H1 (cell line): ENCODE results near the gene SPAG4. TPM values are rescaled to one million over a fixed set of nuclear protein-coding genes. Genes with fewer than 3 reads are reported as not detected.

Experiments
- CTCF ChIA-PET: fragments of 300-600 bp; sonication (Branson Sonifier 250); formaldehyde crosslinking; loops from one replicate; lab custom pipeline; 2021; ENCODE audit not compliant: partially characterized antibody; lab: Charles Lee
- POLR2A ChIA-PET: fragments of 300-600 bp; sonication (Branson Sonifier 250); formaldehyde crosslinking; loops from one replicate; lab custom pipeline; 2021; ENCODE audit warnings: inconsistent platforms; ENCODE audit not compliant: partially characterized antibody; lab: Charles Lee
- DNase-seq, 2 experiments: peaks; one replicate each; pipeline versions ENCODE4 v3.0.0 to v3.0.0-alpha.2; 2010 to 2022; ENCODE audit warnings: low spot score in 2 of 2, low read depth in 1 of 2, mixed read lengths in 1 of 2
- FAIRE-seq: peaks from 2 replicates; lab custom pipeline; 2011; peaks lifted over from hg19 to GRCh38; lab: Jason Lieb, UNC
- H2AFZ ChIP-seq: 2 replicates; pipeline ENCODE4 v1.8.1; 2012; ENCODE audit warnings: low read length, inconsistent platforms
- H2AK5ac ChIP-seq: 2 replicates; pipeline ENCODE4 v1.6.1; 2013; ENCODE audit warnings: low read depth, low read length
- H2BK120ac ChIP-seq: replicated peaks from 2 replicates; pipeline ENCODE3; 2013; ENCODE audit warnings: low read depth, low read length, inconsistent platforms
- H2BK12ac ChIP-seq: 2 replicates; pipeline ENCODE4 v1.6.1; 2013; ENCODE audit warnings: low read depth, low read length
- H2BK15ac ChIP-seq: 2 replicates; pipeline ENCODE4 v1.6.1; 2013; ENCODE audit warnings: low read length
- H2BK20ac ChIP-seq: 2 replicates; pipeline ENCODE4 v1.6.1; 2013; ENCODE audit warnings: low read length
- H2BK5ac ChIP-seq: 2 replicates; pipeline ENCODE4 v1.6.1; 2013; ENCODE audit warnings: low read depth, low read length
- H3K14ac ChIP-seq: 2 replicates; pipeline ENCODE4 v1.6.1; 2013; ENCODE audit warnings: inconsistent platforms; ENCODE audit not compliant: insufficient read length
- H3K18ac ChIP-seq: 2 replicates; pipeline ENCODE4 v1.6.1; 2013; ENCODE audit warnings: low read length; ENCODE audit errors: extremely low read depth
- H3K23ac ChIP-seq: 2 replicates; pipeline ENCODE4 v1.6.1; 2013; ENCODE audit warnings: inconsistent platforms; ENCODE audit not compliant: insufficient read length
- H3K23me2 ChIP-seq: 2 replicates; pipeline ENCODE4 v1.6.1; 2013; ENCODE audit warnings: low read depth, low read length
- H3K27ac ChIP-seq: 2 replicates; pipeline ENCODE4 v1.6.1; 2011; ENCODE audit warnings: low read depth, low read length, inconsistent platforms
- H3K27me3 ChIP-seq, 4 experiments: replicated peaks in 1 of 4; 1 replicate in 1 of 4; 2 replicates in 3 of 4; pipeline versions ENCODE4 v1.6.1 to v1.8.1; 2011 to 2013; ENCODE audit warnings: low read length in 3 of 4, mild to moderate bottlenecking in 3 of 4, inconsistent platforms in 2 of 4, mixed read lengths in 2 of 4, moderate library complexity in 1 of 4; ENCODE audit not compliant: control insufficient read depth in 3 of 4, insufficient read depth in 3 of 4; ENCODE audit errors: extremely low read depth in 1 of 4
- H3K36me3 ChIP-seq, 4 experiments: 2 replicates each; pipeline versions ENCODE4 v1.6.1 to v1.8.1; 2011 to 2013; ENCODE audit warnings: mild to moderate bottlenecking in 4 of 4, low read length in 3 of 4, moderate library complexity in 2 of 4, control low read depth in 1 of 4, inconsistent platforms in 1 of 4; ENCODE audit not compliant: insufficient read depth in 4 of 4, control insufficient read depth in 2 of 4
- H3K4ac ChIP-seq: replicated peaks from 2 replicates; pipeline ENCODE3; 2013; ENCODE audit warnings: low read length, low read depth, mixed read lengths, inconsistent platforms; ENCODE audit not compliant: insufficient read length
- H3K4me1 ChIP-seq, 4 experiments: replicated peaks in 1 of 4; 1 replicate in 1 of 4; 2 replicates in 3 of 4; pipeline versions ENCODE4 v1.6.1 to v1.8.1; 2011 to 2013; ENCODE audit warnings: low read length in 3 of 4, inconsistent platforms in 2 of 4, mixed read lengths in 1 of 4; ENCODE audit not compliant: insufficient read depth in 4 of 4, control insufficient read depth in 3 of 4
- H3K4me2 ChIP-seq, 2 experiments: 2 replicates each; pipeline versions ENCODE4 v1.6.1 to v1.8.1; 2011 to 2013; ENCODE audit warnings: low read depth in 2 of 2, low read length in 2 of 2, control low read depth in 1 of 2, inconsistent platforms in 1 of 2, mild to moderate bottlenecking in 1 of 2; ENCODE audit not compliant: insufficient read depth in 1 of 2
- H3K4me3 ChIP-seq, 4 experiments: fragments of 200-600, 300-600 bp in 1 of 4; sonication (generic), shearing (Covaris generic), sonication (Bioruptor Twin) in 1 of 4; 2 replicates each; pipeline versions ENCODE4 v1.5.1 to v1.8.1; 2011 to 2016; ENCODE audit warnings: low read length in 4 of 4, low read depth in 3 of 4, control low read depth in 2 of 4, inconsistent platforms in 2 of 4, mild to moderate bottlenecking in 2 of 4, mixed read lengths in 1 of 4, moderate library complexity in 1 of 4; ENCODE audit not compliant: insufficient read depth in 2 of 4; ENCODE audit errors: extremely low read depth in 1 of 4
- H3K56ac ChIP-seq: replicated peaks from 2 replicates; pipeline ENCODE3; 2013; ENCODE audit warnings: low read depth, mild to moderate bottlenecking, mixed read lengths, low read length, inconsistent platforms; ENCODE audit not compliant: insufficient read length
- H3K79me1 ChIP-seq: 2 replicates; pipeline ENCODE4 v1.6.1; 2013; ENCODE audit warnings: low read depth, low read length, control low read depth
- H3K79me2 ChIP-seq, 2 experiments: 2 replicates each; pipeline versions ENCODE4 v1.6.1 to v1.8.1; 2012 to 2013; ENCODE audit warnings: low read length in 2 of 2, mild to moderate bottlenecking in 2 of 2, inconsistent platforms in 1 of 2; ENCODE audit not compliant: insufficient read depth in 2 of 2, control insufficient read depth in 1 of 2
- H3K9ac ChIP-seq, 4 experiments: replicated peaks in 1 of 4; 1 replicate in 1 of 4; 2 replicates in 3 of 4; pipeline versions ENCODE4 v1.6.1 to v1.8.1; 2011 to 2013; ENCODE audit warnings: low read depth in 3 of 4, low read length in 3 of 4, control low read depth in 2 of 4, mild to moderate bottlenecking in 2 of 4, moderate library complexity in 2 of 4, inconsistent platforms in 1 of 4; ENCODE audit errors: extremely low read depth in 1 of 4
- H3K9me3 ChIP-seq, 2 experiments: 2 replicates each; pipeline versions ENCODE4 v1.6.1 to v1.8.1; 2012 to 2013; ENCODE audit warnings: mild to moderate bottlenecking in 2 of 2, moderate library complexity in 2 of 2, control low read depth in 1 of 2, inconsistent platforms in 1 of 2, low read depth in 1 of 2, low read length in 1 of 2, mixed read lengths in 1 of 2; ENCODE audit not compliant: insufficient read depth in 2 of 2
- H4K20me1 ChIP-seq, 2 experiments: replicated peaks in 1 of 2; 2 replicates each; pipeline versions ENCODE3 to v1.8.1; 2011 to 2013; ENCODE audit warnings: inconsistent platforms in 2 of 2, low read length in 2 of 2, mild to moderate bottlenecking in 1 of 2; ENCODE audit not compliant: insufficient read depth in 2 of 2, control insufficient read depth in 1 of 2
- H4K5ac ChIP-seq: 2 replicates; pipeline ENCODE4 v1.6.1; 2013; ENCODE audit warnings: low read length, low read depth, mixed read lengths, inconsistent platforms; ENCODE audit not compliant: insufficient read length
- H4K8ac ChIP-seq: 2 replicates; pipeline ENCODE4 v1.8.0; 2013; ENCODE audit warnings: mild to moderate bottlenecking, moderate library complexity, low read length, inconsistent platforms; ENCODE audit not compliant: insufficient read depth; ENCODE audit errors: extremely low read depth
- H4K91ac ChIP-seq: replicated peaks from 2 replicates; pipeline ENCODE3; 2013; ENCODE audit warnings: low read length, mixed read lengths, inconsistent platforms; ENCODE audit not compliant: insufficient read length
- CTBP2 ChIP-seq: IDR thresholded peaks from 2 replicates; pipeline ENCODE4 v1.7.0; 2011; ENCODE audit warnings: borderline replicate concordance, mild to moderate bottlenecking, moderate library complexity, mixed read lengths, low read length; ENCODE audit not compliant: insufficient read depth, insufficient read length
- EZH2 ChIP-seq: fragments of 200-600 bp; sonication (generic); IDR thresholded peaks from 2 replicates; pipeline ENCODE4 v1.7.1; 2012; ENCODE audit warnings: low read depth, mild to moderate bottlenecking, moderate library complexity, low read length, inconsistent platforms; ENCODE audit not compliant: severe bottlenecking
- FOSL1 ChIP-seq: IDR thresholded peaks from 2 replicates; pipeline ENCODE4 v1.6.1; 2011; ENCODE audit warnings: mild to moderate bottlenecking, low read depth, low read length, moderate library complexity; ENCODE audit not compliant: insufficient read depth
- GTF2F1 ChIP-seq: IDR thresholded peaks from 2 replicates; pipeline ENCODE4 v1.6.1; 2012; ENCODE audit warnings: low read depth, low read length, improper control_type of control experiment, borderline replicate concordance
- JUND ChIP-seq: IDR thresholded peaks from 2 replicates; pipeline ENCODE4 v1.6.1; 2011; ENCODE audit warnings: mild to moderate bottlenecking, improper control_type of control experiment, low read length
- KDM5A ChIP-seq: fragments of 200-600 bp; IDR thresholded peaks from 2 replicates; pipeline ENCODE4 v1.7.1; 2012; ENCODE audit warnings: mild to moderate bottlenecking, low read length, inconsistent platforms, mixed read lengths
- MAX ChIP-seq: IDR thresholded peaks from 2 replicates; pipeline ENCODE4 v1.6.1; 2012; ENCODE audit warnings: inconsistent platforms
- PHF8 ChIP-seq: fragments of 200-600 bp; sonication (generic); conservative IDR thresholded peaks from 2 replicates; pipeline ENCODE4 v1.7.1; 2012; ENCODE audit warnings: low read depth, mild to moderate bottlenecking, inconsistent platforms, low read length, moderate library complexity
- POLR2A ChIP-seq, 2 experiments: IDR thresholded peaks; 1 replicate in 1 of 2; 2 replicates in 1 of 2; pipeline ENCODE4 v1.6.1; 2011; ENCODE audit warnings: low read depth in 2 of 2, low read length in 2 of 2, mild to moderate bottlenecking in 2 of 2; ENCODE audit errors: control extremely low read depth in 1 of 2
- POU5F1 ChIP-seq: IDR thresholded peaks from 2 replicates; pipeline ENCODE4 v1.6.1; 2011; ENCODE audit warnings: low read depth, mild to moderate bottlenecking, low read length, moderate library complexity
- SIN3A ChIP-seq, 2 experiments: IDR thresholded peaks in 1 of 2; conservative IDR thresholded peaks in 1 of 2; 2 replicates each; pipeline ENCODE4 v1.6.1; 2011 to 2012; ENCODE audit warnings: low read length in 2 of 2, improper control_type of control experiment in 1 of 2, low read depth in 1 of 2, mild to moderate bottlenecking in 1 of 2
- SIX5 ChIP-seq: IDR thresholded peaks from 2 replicates; pipeline ENCODE4 v1.6.1; 2011; ENCODE audit warnings: mild to moderate bottlenecking, low read depth, low read length
- WGBS, 2 experiments: shearing (Covaris generic) in 1 of 2; methylation state at CpG; one replicate each; pipeline versions ENCODE4 v1.1.6 to v1.1.7; 2013 to 2015; ENCODE audit warnings: low lambda C conversion rate in 2 of 2, mixed read lengths in 2 of 2, inconsistent platforms in 1 of 2, low coverage in 1 of 2, missing lambda C conversion rate in 1 of 2; ENCODE audit not compliant: insufficient replicate concordance in 2 of 2, insufficient coverage in 1 of 2, insufficient read length in 1 of 2; ENCODE audit errors: extremely low coverage in 1 of 2, missing lambda C conversion rate in 1 of 2; 5-methylcytosine and 5-hydroxymethylcytosine counted together
- polyA plus RNA-seq, 7 experiments: library from polyadenylated mRNA; depleted of rRNA in 3 of 7; stranded (reverse) in 5 of 7; unstranded in 2 of 7; fragments of >200 nt in 5 of 7; fragments of 200-250 nt in 2 of 7; gene quantifications; 1 replicate in 5 of 7; 2 replicates in 1 of 7; 4 replicates in 1 of 7; pipeline versions ENCODE4 v1.2.1 to v1.2.3, GENCODE V29; 2011 to 2013; ENCODE audit warnings: missing spikeins in 2 of 7, mixed read lengths in 2 of 7
- total RNA-seq: library from RNA; stranded (reverse); fragmentation: NEBNext Ultra II Directional; extraction: Animal tissue kit (Norgen Biotek cat#: 25700); gene quantifications from 2 replicates; pipeline ENCODE4 v1.2.1, GENCODE V29; 2021

Gene SPAG4
- total and polyA plus RNA-seq, 2 of the 8 experiments (the other 6 are each of a cell fraction or from before 2014, with no cell fraction given) = 2.4 to 6.0 TPM

DNA sequence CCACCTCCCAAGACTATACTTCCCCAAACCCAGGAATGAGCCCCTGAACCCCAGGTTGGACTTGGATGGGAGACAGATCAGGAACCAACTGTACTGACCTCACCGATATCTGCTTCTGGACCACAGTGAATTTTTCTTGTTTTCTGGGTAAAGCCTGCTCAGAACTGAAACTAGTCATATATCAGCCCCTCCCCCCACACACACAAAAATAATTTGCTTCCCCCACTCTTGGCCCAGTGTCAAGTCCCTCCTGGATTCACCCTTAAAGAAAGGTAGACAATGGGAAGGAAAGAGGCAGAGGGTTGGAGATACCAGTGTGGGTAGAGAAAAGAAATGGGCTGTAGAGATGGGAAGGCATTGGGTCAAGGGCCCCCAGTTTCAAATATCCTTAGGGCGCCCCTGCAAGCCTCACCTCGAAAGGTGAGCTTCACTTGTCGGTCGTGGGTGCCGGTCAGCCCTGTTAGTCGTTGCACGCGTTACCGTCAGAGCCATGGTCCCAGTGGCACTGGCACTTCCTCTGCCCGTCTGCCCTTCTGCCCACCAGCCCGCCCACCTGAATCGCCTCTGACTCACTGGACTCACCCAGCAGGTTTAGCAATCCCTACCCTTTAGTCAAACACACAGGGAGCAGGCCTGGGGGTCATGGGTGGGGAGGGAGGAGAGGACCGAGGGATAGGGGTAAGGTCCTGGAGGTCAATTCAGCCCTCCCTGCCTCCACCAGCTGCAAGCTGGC is 8.5 kb upstream of the SPAG4 start:
- H3K9ac ChIP-seq = no peak overlapping the region
- no peaks in the 10 kb centered on the region for H3K9me3 ChIP-seq
- TF ChIP-seq POU5F1 (no peak), POLR2A (IDR thresholded peaks at IDR 0.05; ENCODE audit: control extremely low read depth in 1 of 2, low read depth in 2 of 2, low read length in 2 of 2) (no peak), FOSL1 (no peak), SIN3A (conservative IDR thresholded peaks at IDR 0.05 in 1 of 2, IDR thresholded peaks at IDR 0.05 in 1 of 2; ENCODE audit: low read depth in 1 of 2, low read length in 2 of 2) (no peak), JUND (no peak), EZH2 (no peak), CTBP2 (no peak), PHF8 (no peak), MAX (no peak), KDM5A (no peak), GTF2F1 (no peak), SIX5 (no peak)

More for the DNA sequence above, 8.5 kb upstream of the SPAG4 start:
- Histone ChIP-seq H4K8ac (no peak overlapping the region), H3K4me3 (no peak overlapping the region), H2AFZ (no peak overlapping the region), H2BK15ac (no peak overlapping the region), H3K56ac (no peak overlapping the region), H2BK20ac (no peak overlapping the region), H4K20me1 (no peaks in the 10 kb centered on the region), H4K5ac (no peak overlapping the region), H3K4me2 (no peak overlapping the region), H3K79me2 (no peaks in the 10 kb centered on the region), H3K79me1 (no peaks in the 10 kb centered on the region), H3K36me3 (no peaks in the 10 kb centered on the region), H3K23me2 (no peaks in the 10 kb centered on the region), H4K91ac (no peak overlapping the region), H3K4me1 (peaks cover 0 to 1% (median 0%) of the 10 kb centered on the region in 4 experiments; a peak in 3 of 7 replicates), H3K18ac (no peak overlapping the region), H2AK5ac (no peak overlapping the region), H2BK12ac (no peak overlapping the region), H3K27ac (no peak overlapping the region), H3K14ac (no peak overlapping the region), H2BK120ac (no peak overlapping the region), H3K27me3 (peaks cover 6 to 15% (median 13%) of the 10 kb centered on the region in 4 experiments), H3K4ac (no peak overlapping the region), H3K23ac (no peak overlapping the region), H2BK5ac (no peak overlapping the region)
- ChIA-PET POLR2A (interaction anchor here (0.9 to 2.6 kb wide), 2 partner anchors 9 to 135 kb away, joined by 4 to 6 read pairs; partner anchors contain the start of genes RBM39 and SPAG4), CTCF (interaction anchor here (0.9 to 8.3 kb wide), 5 partner anchors 10 to 96 kb away, joined by 3 to 121 read pairs (median 4); partner anchors contain the start of gene SPAG4)
- FAIRE-seq = no peak
- 92% methylated on average over 13 of the region's 14 CpGs; no CpG with 5 or more reads in 1 of the 2 experiments for WGBS, 2 experiments
- DNase-seq = no peak
